RWPE1 (cell line): ENCODE results near the gene GLRB.
"Not testable (repeated sequence)": the region's sequence is repeated elsewhere in the genome, so short reads cannot be mapped to it uniquely, and the experiment has no call there.

Experiments used
- CTCF ChIA-PET: fragments of 350-600 bp; sonication (Branson Sonifier 250); formaldehyde crosslinking; extraction: SDS; loops from one replicate; lab custom pipeline; 2021; lab: Yijun Ruan, JAX
- POLR2A ChIA-PET: fragments of 400-600 bp; formaldehyde crosslinking; extraction: SDS; loops from one replicate; lab custom pipeline; 2020; ENCODE audit warnings: antibody characterized with exemption; ENCODE audit not compliant: low non-redundant PET; lab: Yijun Ruan, JAX
- DNase-seq: peaks from one replicate; pipeline ENCODE4 v3.0.0; 2012; ENCODE audit warnings: low spot score
- H3K27ac ChIP-seq: fragments of 450-650 bp; 2 replicates; pipeline ENCODE4 v1.5.1; 2017
- TF ChIP-seq, protein P1 (sequence below): fragments of 450-650 bp; conservative IDR thresholded peaks from 2 replicates; pipeline ENCODE4 v1.5.1; 2017; ENCODE audit warnings: low read depth, mild to moderate bottlenecking

GLRB gene

DNA sequence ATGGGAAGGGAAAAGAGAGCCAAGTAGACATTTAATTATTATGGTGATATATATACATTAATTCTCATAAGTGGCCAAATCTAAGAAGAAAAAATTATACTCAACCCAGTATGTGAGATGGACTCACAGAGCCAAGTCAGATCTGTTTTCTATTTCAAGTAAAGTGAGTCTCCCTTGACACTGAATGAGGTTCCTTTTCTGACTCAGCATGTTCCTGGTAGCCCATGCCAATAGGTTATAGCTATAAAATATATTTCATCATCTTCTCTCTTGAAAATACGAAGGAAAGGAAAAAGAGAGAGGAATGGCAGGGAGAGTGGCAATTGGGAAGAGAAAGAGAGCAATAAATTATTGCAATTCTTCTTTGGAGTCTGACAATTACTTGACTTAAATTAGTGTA lies 75.8 kb downstream of the GLRB start:
- no peak for DNase-seq
- H3K27ac ChIP-seq: no peak overlapping the region
- ChIA-PET CTCF (no interaction called here), POLR2A (no interaction called here)
- TF ChIP-seq, protein P1, sequence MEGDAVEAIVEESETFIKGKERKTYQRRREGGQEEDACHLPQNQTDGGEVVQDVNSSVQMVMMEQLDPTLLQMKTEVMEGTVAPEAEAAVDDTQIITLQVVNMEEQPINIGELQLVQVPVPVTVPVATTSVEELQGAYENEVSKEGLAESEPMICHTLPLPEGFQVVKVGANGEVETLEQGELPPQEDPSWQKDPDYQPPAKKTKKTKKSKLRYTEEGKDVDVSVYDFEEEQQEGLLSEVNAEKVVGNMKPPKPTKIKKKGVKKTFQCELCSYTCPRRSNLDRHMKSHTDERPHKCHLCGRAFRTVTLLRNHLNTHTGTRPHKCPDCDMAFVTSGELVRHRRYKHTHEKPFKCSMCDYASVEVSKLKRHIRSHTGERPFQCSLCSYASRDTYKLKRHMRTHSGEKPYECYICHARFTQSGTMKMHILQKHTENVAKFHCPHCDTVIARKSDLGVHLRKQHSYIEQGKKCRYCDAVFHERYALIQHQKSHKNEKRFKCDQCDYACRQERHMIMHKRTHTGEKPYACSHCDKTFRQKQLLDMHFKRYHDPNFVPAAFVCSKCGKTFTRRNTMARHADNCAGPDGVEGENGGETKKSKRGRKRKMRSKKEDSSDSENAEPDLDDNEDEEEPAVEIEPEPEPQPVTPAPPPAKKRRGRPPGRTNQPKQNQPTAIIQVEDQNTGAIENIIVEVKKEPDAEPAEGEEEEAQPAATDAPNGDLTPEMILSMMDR: no peak

DNA sequence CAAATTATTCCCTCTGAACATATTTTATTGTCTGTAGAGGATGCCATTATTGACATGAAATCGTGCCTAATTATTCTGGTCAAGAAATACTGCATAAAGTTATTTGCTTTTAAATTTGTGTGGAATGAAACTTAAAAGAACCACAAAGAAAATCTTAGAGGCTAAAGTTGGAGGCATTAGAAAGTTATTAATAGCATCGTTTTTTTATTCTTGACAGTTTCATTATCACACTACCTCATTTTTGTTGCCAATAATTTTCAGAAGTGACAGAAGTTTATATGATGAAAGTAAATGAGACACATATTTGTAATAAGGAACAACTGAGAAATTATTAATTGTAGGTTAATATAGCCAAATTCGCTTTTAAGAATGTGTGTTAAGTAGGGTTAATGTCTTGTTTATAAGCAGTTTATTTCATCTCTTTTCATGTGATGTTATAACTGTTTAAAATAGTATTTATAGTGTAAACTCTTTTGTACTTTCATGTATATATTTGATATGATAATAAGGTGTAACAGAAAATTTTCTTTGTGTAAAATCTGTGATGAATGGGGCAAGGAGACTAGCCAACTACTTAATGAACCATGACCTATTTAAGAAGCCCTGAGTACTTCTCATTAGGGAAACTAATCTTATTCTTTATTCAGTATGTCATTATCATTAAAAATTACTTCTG lies 90.1 kb downstream of the GLRB start:
- ChIA-PET POLR2A (no interaction called here), CTCF (no interaction called here)
- TF ChIP-seq, protein P1: no peak
- H3K27ac ChIP-seq: no peak overlapping the region
- DNase-seq: no peak

DNA sequence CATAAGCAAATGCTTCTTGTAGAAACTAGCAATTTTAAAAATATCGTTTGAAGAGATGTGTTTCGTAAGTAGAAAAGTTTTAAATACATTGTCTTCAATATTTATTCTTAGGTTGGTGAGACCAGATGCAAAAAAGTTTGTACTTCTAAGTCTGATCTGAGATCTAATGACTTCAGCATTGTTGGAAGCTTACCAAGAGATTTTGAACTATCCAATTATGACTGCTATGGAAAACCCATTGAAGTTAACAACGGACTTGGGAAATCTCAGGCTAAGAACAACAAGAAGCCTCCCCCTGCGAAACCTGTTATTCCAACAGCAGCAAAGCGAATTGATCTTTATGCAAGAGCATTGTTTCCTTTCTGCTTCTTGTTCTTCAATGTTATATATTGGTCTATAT lies 94.4 kb downstream of the GLRB start:
- ChIA-PET POLR2A (no interaction called here), CTCF (no interaction called here)
- no peak overlapping the region for H3K27ac ChIP-seq
- no peak for DNase-seq
- TF ChIP-seq, protein P1: no peak

DNA sequence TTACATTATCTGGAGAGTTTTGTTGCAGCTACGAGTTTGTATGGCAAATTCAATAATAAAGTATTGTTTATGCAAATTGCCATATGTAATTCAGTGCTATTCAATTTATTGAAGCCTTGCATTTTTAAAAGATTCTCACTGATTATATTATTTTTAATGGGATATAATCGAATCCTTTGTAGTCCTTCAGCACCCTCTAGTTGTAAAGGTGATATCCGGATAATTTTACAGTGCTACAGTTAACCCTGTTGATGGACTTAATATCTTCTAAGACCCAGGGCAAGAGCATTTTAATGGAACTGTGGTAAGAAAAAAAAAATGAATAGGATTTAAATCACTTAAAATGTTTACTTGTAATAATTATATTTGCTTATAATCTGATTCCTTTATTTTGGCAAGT lies 96.1 kb downstream of the GLRB start:
- DNase-seq: peak; percentile 3
- POLR2A ChIA-PET: no interaction called here
- CTCF ChIA-PET: interaction anchor here (0.8 kb wide), 1 partner anchor 656 kb away, joined by 4 read pairs; no protein-coding TSS in a partner anchor
- no peak overlapping the region for H3K27ac ChIP-seq
- TF ChIP-seq, protein P1: peak; percentile 63

DNA sequence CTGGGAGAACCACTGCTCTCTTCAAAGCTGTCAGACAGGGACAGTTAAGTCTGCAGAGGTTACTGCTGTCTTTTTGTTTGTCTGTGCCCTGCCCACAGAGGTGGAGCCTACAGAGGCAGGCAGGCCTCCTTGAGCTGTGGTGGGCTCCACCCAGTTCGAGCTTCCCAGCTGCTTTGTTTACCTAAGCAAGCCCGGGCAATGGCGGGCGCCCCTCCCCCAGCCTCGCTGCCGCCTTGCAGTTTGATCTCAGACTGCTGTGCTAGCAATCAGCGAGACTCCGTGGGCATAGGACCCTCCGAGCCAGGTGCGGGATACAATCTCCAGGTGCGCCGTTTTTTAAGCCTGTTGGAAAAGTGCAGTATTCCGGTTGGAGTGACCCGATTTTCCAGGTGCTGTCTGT lies 104.3 kb downstream of the GLRB start:
- CTCF ChIA-PET: interaction anchor here (0.7 kb wide), 1 partner anchor 207 kb away, joined by 3 read pairs; no protein-coding TSS in a partner anchor
- DNase-seq, H3K27ac ChIP-seq, POLR2A ChIA-PET: not testable (repeated sequence)

DNA sequence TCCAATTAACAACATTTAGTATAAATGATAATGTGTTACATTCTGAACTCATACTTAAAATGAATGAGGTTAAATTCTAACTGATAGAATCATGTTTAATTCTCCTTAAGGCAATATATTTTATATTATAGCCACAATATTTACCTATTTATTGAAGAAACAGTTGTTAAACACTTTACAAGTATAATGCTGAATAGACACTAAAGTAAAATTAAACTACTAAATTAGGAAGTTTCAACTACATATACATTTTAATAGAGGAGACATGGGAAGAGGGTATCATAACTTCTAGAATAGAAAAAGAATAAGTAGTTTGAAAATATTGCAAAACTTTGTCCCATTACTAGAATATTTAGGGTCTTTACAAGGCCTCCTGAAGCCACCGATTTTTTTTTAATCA lies 108.3 kb downstream of the GLRB start:
- CTCF ChIA-PET: no interaction called here

DNA sequence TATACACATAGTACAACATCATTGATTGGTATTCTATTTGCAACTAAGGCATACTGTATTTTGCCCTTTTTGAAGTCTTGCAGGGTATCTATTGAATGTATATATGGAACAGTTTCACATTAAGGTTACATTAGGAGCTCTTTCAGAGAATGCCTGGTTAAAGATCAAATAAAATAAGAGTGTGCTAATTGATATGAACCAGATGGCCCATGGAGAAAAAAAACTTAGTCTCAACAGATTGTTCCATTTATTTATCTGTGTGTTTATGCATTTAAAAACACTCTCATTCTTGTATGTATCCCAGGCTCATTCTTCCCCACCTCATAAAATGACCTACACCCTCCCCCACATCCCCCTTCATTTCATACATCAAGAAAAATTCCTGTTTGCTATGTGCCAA lies 109.4 kb downstream of the GLRB start:
- no peak for DNase-seq
- ChIA-PET CTCF (no interaction called here), POLR2A (no interaction called here)
- TF ChIP-seq, protein P1: no peak
- no peak overlapping the region for H3K27ac ChIP-seq

More for the DNA sequence above, 108.3 kb downstream of the GLRB start:
- no peak overlapping the region for H3K27ac ChIP-seq
- TF ChIP-seq, protein P1: no peak
- no peak for DNase-seq
- POLR2A ChIA-PET: no interaction called here
